DND-41 (cell line): ENCODE data around the gene KCNIP2.

Experiments
- CTCF ChIP-seq: IDR thresholded peaks from 2 replicates; pipeline ENCODE4 v1.5.1; 2012; ENCODE audit warnings: borderline replicate concordance, low read length, moderate library complexity, mild to moderate bottlenecking; ENCODE audit not compliant: poor library complexity, severe bottlenecking; ENCODE audit errors: extremely low read depth
- EZH2 ChIP-seq: IDR thresholded peaks from 3 replicates; pipeline ENCODE4 v1.6.1; 2012; ENCODE audit warnings: borderline replicate concordance, low read depth, mild to moderate bottlenecking, moderate library complexity, low read length, inconsistent platforms; ENCODE audit not compliant: severe bottlenecking

GRCh38 chr10:101879456-101880231, 36.0 kb upstream of the KCNIP2 start:
- TF ChIP-seq CTCF (no peak), EZH2 (no peak)
